Transverse colon (tissue), 4 donors: Measurements from ENCODE around the gene DLG2. TPM values are rescaled to one million over a fixed set of nuclear protein-coding genes. Genes with fewer than 3 reads are reported as not detected.

ENCODE experiments used
- DNase-seq: peaks from one replicate; pipeline ENCODE4 v3.0.0-alpha.2; 2019
- H3K27ac ChIP-seq, 4 donors: fragments of 200-600 bp; sonication (generic); 2 replicates each; pipeline ENCODE4 v1.5.1; 2016 to 2018; ENCODE audit warnings: inconsistent platforms in 4 of 4
- H3K27me3 ChIP-seq: fragments of 200-600 bp; sonication (generic); 2 replicates; pipeline ENCODE4 v1.5.1; 2017; ENCODE audit warnings: inconsistent platforms
- H3K36me3 ChIP-seq, 4 donors: fragments of 200-600 bp; sonication (generic); 2 replicates each; pipeline ENCODE4 v1.5.1; 2017 to 2019; ENCODE audit warnings: inconsistent platforms in 4 of 4
- H3K4me1 ChIP-seq, 4 donors: fragments of 200-600 bp; sonication (generic); 2 replicates each; pipeline ENCODE4 v1.5.1; 2017 to 2020; ENCODE audit warnings: inconsistent platforms in 4 of 4
- H3K4me3 ChIP-seq, 4 donors: fragments of 200-600 bp; sonication (generic); 1 replicate in 1 of 4; 2 replicates in 3 of 4; pipeline versions ENCODE4 v1.5.1 to v1.6.1; 2017 to 2019; ENCODE audit warnings: inconsistent platforms in 4 of 4
- H3K9me3 ChIP-seq, 2 donors: fragments of 200-600 bp; sonication (generic); 2 replicates each; pipeline ENCODE4 v1.5.1; 2017 to 2019; ENCODE audit warnings: inconsistent platforms in 2 of 2
- CTCF ChIP-seq, 5 experiments: fragments of 200-600 bp in 3 of 5; fragments of 450-650 bp in 2 of 5; sonication (generic) in 3 of 5; IDR thresholded peaks; 1 replicate in 2 of 5; 2 replicates in 3 of 5; pipeline ENCODE4 v1.5.1; 2016 to 2017; ENCODE audit warnings: antibody characterized with exemption in 5 of 5, inconsistent platforms in 3 of 5, mild to moderate bottlenecking in 2 of 5, moderate library complexity in 1 of 5
- EP300 ChIP-seq: sonication (generic); formaldehyde crosslinking; IDR thresholded peaks from one replicate; pipeline ENCODE4 v1.6.1; 2017; ENCODE audit warnings: antibody characterized with exemption, low read depth
- POLR2A ChIP-seq: fragments of 450-650 bp; IDR thresholded peaks from one replicate; pipeline ENCODE4 v1.6.1; 2016; ENCODE audit warnings: antibody characterized with exemption, mild to moderate bottlenecking, moderate library complexity
- POLR2AphosphoS5 ChIP-seq, 3 donors: sonication (generic); formaldehyde crosslinking; IDR thresholded peaks; one replicate each; pipeline ENCODE4 v1.6.1; 2016; ENCODE audit warnings: antibody characterized with exemption in 3 of 3
- WGBS, 2 donors: methylation state at CpG; one replicate each; pipeline ENCODE4 v1.1.5; 2018; ENCODE audit warnings: low coverage in 1 of 2; 5-methylcytosine and 5-hydroxymethylcytosine counted together
- in situ Hi-C, 4 donors: fragments of 200-750 bp; cut with MboI; loops; one replicate each; pipeline versions ENCODE4 v1.15.0 to v1.15.1; 2017; ENCODE audit warnings: low sequenced_read_pairs in 3 of 4, low pct_ligation_motif_present in 1 of 4, low pct_unique_long_range_greater_than_20kb in 1 of 4
- intact Hi-C: fragments of 100-400 bp; cut with DNase I; formaldehyde crosslinking; loops from one replicate; pipeline ENCODE4 v1.15.1; 2023; ENCODE audit warnings: low total_unique reads
- total RNA-seq, 4 donors: library from RNA; depleted of rRNA; stranded (reverse); fragments of >200 nt; gene quantifications; one replicate each; pipeline ENCODE4 v1.1.0, GENCODE V29; 2016

DLG2 gene
- total RNA-seq, 4 donors from 2014 or later = 1.9 to 28.3 (median 3.7) TPM

GRCh38 chr11:84339796-84340195, 1287.3 kb downstream of the DLG2 start:
- no peaks in the 10 kb centered on the region for H3K27me3 ChIP-seq
- in situ Hi-C loops = no loop called here
- 36 to 48% methylated on average over 3 of the region's 3 CpGs for WGBS, 2 donors
- H3K9me3 ChIP-seq = no peaks in the 10 kb centered on the region
- H3K27ac ChIP-seq = no peak overlapping the region
- H3K4me3 ChIP-seq = no peak overlapping the region
- intact Hi-C loops = no loop called here
- H3K4me1 ChIP-seq = no peaks in the 10 kb centered on the region
- TF ChIP-seq POLR2A (no peak), POLR2AphosphoS5 (IDR thresholded peaks at IDR 0.05) (no peak), CTCF (IDR thresholded peaks at IDR 0.05) (no peak), EP300 (no peak)
- H3K36me3 ChIP-seq = no peaks in the 10 kb centered on the region
- DNase-seq = no peak

DNA sequence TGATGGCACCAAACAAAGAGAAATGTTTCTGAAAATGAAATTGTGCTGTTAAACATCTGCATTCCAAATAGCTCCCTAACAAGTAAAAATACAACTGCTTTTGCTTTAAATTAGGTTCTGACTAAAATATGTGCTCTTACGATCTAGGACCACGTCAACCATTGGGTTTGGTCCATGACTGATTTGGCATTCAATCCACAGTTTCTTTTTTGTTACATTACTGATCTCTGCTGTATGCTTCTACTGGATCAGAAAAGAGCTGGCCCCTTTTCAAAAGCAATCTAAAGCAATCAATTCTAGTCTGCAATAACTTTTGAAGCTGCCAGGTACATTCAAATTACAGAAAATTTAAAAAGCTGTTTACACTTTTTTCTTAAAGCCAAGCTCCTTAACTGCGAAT, 1293.9 kb downstream of the DLG2 start:
- Histone ChIP-seq H3K27ac (no peak overlapping the region), H3K27me3 (no peaks in the 10 kb centered on the region), H3K4me3 (no peak overlapping the region), H3K4me1 (no peaks in the 10 kb centered on the region), H3K36me3 (no peaks in the 10 kb centered on the region), H3K9me3 (no peaks in the 10 kb centered on the region)
- TF ChIP-seq POLR2A (no peak), POLR2AphosphoS5 (IDR thresholded peaks at IDR 0.05) (no peak), CTCF (IDR thresholded peaks at IDR 0.05) (no peak), EP300 (no peak)
- WGBS, 2 donors = 55 to 70% methylated on average over 3 of the region's 3 CpGs
- no peak for DNase-seq
- intact Hi-C loops = no loop called here
- in situ Hi-C loops = no loop called here

GRCh38 chr11:84322211-84322610, 1304.9 kb downstream of the DLG2 start:
- Histone ChIP-seq H3K4me3 (no peak overlapping the region), H3K36me3 (no peaks in the 10 kb centered on the region), H3K4me1 (no peaks in the 10 kb centered on the region), H3K27ac (no peak overlapping the region), H3K9me3 (no peaks in the 10 kb centered on the region), H3K27me3 (no peaks in the 10 kb centered on the region)
- intact Hi-C loops = no loop called here
- in situ Hi-C loops = no loop called here
- no peak for TF ChIP-seq POLR2AphosphoS5 (IDR thresholded peaks at IDR 0.05)
- TF ChIP-seq CTCF (IDR thresholded peaks at IDR 0.05) = no peak
- no peak for TF ChIP-seq EP300
- TF ChIP-seq POLR2A = no peak
- DNase-seq = no peak

- Histone ChIP-seq H3K4me1 (no peaks in the 10 kb centered on the region), H3K36me3 (no peaks in the 10 kb centered on the region), H3K4me3 (no peak overlapping the region), H3K9me3 (no peaks in the 10 kb centered on the region), H3K27ac (no peak overlapping the region), H3K27me3 (no peaks in the 10 kb centered on the region)
- 79 to 85% methylated on average over 2 of the region's 2 CpGs for WGBS, 2 donors
- intact Hi-C loops = no loop called here
- in situ Hi-C loops = no loop called here
- no peak for DNase-seq
- TF ChIP-seq POLR2AphosphoS5 (IDR thresholded peaks at IDR 0.05) (no peak), POLR2A (no peak), EP300 (no peak), CTCF (IDR thresholded peaks at IDR 0.05) (no peak)
Observed at GRCh38 chr11:84319863-84320262, 1307.3 kb downstream of the DLG2 start.
